NCI-H1436 (cell line): ENCODE results near the gene DDX3X.
"Not testable (repeated sequence)": the region's sequence is repeated elsewhere in the genome, so short reads cannot be mapped to it uniquely, and the experiment has no call there.

Experiments
- DNase-seq: peaks from one replicate; lab custom pipeline; 2025; lab: John Stamatoyannopoulos, UW

Gene DDX3X

DNA sequence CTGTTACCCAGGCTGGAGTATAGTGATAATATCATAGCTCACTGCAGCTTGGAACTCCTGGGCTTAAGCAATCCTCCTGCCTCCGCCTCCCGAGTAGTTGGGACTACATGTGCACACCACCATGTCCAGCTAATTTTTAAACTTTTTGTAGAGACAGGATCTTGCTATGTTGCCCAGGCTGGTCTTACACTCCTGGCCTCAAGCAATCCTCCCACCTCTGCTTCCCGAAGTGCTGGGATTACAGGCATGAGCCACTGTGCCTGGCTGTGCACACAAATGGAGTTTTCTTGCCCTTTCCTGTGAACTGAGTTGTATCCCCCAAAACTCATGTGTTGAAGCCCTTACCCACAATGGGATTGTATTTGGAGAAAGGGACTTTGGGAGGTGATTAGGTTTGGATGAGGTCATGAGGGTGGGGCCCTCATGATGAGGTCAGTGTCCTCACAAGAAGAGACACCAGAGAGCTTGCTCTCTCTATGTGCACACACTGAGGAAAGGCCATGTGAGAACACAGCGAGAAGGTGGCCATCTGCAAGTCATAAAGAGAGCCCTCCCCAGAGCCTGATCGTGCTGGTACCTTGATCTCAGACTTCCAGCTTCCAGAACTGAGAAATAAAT, 40.1 kb downstream of the DDX3X start:
- no peak for DNase-seq

DNA sequence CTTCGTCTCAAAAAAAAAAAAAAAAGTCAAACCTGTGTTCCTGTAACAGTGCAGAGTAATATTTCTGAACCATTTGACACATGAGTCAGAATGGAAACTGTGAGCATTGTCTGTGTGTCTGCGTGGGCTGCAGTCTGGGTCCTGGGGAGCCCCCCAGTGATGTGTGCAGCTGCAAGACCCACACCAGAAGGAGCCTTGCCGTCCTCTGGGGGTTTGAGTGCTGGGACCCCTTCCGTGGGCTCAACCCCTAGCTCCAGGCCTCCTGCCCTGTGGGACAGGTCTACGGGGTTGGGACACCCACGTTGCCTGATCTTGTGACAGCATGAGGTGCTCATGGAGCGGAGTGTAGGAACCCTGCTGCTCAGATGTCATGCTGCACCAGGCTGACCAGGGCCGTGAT, 43.7 kb downstream of the DDX3X start:
- no peak for DNase-seq

DNA sequence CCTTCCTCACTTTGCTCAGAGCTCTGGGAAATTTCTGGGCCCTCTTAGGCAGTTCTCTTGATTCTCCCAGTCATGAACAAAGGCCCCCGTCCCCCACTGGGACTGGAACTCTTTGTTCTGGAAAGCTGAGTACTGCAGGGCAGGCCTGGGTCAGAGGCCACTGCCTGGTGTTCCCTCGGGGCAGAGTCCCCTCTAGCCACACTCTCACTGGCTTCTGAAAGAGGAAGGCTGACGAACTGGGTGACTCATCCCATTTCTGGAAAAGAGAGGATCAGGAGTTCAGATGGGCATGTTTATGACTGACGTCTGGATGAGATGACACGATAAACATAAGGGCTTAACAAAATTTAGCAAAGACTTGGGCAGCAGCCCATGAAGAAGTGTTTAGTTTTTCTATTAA, 47.7 kb downstream of the DDX3X start:
- no peak for DNase-seq

DNA sequence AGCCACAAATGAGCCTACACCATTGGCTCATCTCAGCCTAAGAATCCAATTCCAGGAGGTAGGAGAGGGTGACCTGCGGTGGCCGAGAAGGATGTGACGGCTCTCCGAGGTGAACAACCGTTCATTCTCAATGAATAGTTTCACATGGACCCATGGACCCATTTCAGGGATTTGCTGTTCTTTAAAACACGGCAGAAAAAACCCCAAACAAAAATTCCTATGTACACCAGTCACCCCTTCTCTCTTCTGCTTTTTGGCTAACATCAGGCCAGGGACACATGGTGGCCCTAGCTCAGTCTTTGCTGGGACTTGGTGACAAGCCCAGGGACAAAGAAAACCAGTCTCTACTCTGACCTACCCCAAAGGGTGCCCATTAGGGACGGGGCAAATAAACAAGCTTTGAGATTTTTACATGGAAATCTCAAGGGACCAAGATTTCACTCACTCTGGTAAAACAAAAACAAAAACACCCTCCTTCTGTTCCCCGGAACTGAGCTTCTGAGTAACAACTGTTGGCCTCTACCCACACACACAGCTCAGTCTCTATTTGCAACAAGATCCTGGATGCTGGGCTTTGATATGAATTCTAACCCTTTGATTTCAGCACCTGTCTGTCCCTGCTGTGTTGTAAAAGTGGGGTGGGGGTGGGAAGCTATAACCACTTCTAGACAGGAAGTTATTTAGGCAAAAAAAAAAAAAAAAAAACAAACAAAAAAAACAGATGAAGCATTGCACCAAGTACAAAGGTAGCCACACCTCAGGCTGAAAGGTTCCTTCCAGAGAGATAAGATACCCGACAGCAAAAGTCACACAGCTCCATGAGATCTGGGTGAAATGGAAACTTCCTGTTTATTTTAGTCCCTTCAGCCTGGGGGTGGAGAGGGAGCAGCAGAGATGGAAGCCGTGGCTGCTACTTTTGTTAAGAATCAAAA, 49.0 kb downstream of the DDX3X start:
- no peak for DNase-seq

DNA sequence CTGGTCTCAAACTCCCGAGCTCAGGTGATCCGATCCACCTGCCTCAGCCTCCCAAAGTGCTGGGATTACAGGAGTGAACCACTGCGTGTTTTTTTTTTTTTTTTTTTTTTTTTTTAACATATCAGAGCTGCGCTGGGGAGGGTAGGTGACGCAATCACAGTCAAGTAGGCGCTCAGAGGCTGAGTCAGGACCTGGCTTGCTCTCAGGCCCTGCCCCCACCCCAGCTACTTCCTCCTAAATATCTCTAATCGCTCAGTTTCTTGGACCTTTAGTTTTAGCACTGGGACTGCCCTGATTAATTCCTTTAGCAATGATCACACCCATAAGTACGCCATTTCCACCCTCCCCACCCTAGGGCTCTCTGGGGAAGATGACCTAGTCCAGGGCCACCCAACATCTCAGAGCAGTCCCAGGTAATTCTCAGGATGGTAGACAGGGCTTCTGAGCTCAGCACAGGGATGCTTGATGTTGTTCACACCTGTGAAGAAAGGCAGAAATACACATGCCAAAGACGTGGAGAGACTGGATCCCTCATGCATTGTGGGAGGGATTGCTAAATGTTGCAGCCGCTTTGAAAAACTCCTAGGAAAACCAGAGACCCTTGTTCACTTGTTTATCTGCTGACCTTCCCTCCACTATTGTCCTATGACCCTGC, 50.2 kb downstream of the DDX3X start:
- DNase-seq = no peak

DNA sequence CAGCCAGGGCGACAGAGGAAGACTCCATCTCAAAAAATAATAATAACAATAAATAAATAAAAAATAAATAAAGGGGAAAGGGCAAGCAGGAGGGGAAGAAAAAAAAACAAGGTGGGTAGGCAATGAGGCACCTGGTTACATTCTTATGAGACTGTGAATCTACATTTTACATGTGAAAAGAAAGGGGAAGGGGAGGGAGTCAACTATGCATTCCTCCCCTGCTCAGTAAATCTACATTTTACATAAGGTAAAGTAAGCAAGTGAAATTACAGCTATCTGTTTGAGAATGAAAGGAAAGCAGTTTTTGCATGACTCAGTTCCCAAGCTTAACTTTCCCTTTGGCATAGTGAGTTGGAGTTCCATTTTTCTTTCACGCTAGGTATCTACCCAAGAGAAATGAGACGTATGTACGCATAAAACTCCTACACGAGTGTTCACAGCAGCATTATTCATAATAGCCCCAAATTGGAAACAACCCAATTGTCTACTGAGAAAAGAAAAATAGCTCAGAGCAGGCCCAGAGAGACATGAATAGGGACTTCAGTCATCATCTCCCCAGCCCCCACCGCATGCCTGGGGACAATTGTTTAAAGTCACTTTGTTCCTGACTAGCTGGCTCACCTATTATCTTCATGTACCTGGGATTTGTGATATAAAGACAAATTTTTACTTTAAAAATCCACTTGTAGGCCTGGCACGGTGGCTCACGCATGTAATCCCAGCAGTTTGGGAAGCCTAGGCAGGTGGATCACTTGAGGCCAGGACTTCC, 52.4 kb downstream of the DDX3X start:
- DNase-seq = no peak

DNA sequence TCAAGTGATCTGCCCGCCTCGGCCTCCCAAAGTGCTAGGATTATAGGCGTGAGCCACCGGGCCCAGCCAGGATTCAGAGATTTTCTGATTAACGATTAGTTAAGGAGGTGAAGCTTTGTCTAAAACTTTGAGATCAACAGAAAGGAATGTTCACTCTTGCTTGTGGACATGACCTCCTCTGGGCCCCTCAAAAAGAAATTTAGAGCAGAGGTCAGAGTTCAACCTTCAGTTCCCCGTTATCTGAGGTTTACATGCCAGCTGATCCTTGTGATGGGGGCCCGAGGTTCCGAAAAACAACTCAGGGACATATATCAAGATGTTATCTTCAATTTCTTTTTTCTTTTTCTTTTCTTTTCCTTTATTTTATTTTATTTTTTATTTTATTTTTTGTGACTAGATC, 54.6 kb downstream of the DDX3X start:
- no peak for DNase-seq

DNA sequence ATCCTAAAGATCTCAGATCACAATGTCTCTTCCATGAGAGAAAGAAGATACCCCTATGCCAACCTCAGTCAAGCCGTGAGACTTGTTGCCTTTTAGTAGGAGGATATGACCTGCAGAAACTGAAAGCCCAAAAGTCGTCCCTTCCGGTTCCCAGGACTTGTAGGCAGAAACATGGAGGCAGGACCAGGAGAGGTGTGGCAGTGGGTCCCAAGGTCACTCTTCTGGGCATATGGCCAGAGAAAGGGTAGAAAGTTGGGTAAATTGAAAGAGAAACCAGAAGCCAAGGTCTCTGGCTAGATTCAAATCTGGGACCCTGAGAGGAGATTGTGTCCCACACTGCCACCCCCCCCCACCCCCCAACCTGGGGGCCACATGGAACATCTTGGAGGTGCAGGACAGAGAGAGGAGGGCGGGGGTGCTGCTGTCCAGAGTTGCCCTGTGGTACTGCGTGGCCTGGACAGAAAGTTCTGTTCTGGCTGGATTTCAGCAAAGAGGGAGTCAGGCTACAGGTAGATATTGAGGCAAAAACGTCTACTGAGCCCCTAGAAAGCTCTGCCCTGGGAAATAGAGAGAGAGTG, 55.4 kb downstream of the DDX3X start:
- no peak for DNase-seq

DNA sequence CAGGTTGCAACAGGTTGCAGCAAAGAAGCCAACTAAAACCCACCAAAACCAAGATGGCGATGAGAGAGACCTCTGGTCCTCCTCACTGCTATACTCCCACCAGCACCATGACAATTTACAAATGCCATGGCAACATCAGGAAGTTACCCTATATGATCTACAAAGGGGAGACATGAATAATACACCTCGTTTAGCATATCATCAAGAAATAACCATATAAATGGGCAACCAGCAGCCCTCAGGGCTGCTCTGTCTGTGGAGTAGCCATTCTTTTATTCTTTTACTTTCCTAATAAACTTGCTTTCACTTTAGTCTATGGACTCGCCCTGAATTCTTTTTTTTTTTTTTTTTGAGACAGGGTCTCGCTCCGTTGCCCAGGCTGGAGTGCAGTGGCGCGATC, 56.6 kb downstream of the DDX3X start:
- DNase-seq = not testable (repeated sequence)

DNA sequence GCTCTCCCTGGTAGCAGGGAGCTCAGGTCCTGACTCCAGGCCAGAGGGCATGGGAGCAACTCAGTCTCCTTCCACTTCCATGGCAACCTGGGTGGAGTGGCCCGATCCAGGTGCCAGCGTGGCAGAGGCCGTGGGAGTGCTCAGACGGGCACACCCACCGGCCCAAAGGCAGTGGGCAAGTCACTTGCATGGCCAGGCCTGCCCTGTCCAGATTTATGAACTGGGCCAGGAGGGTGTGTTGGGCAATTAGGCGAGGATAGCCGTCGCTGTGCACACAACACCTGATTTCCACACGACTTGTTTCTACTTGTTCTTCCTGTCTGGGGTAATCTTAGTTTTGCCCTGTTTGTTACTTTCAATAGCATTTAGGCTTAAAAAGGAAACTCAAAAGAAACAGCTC, 57.6 kb downstream of the DDX3X start:
- no peak for DNase-seq

DNA sequence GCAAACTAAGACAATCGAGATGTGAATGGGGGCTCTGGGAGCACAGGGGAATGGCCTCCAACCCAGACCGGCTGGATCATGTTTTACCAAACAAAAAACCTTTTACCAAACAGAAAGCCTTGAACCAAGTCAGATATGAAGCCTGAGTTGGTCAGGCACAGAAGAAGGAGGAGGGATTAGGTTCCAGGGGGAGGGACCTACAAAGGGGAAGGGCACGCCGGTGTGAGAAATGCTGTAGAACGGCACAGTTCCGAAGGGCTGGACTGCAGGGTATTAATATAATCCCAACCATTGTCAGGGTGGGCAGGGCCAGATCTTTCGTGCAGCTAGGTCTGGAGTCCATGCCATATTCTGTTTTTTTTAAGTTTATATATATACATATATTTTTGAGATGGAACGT, 60.3 kb downstream of the DDX3X start:
- DNase-seq = no peak

DNA sequence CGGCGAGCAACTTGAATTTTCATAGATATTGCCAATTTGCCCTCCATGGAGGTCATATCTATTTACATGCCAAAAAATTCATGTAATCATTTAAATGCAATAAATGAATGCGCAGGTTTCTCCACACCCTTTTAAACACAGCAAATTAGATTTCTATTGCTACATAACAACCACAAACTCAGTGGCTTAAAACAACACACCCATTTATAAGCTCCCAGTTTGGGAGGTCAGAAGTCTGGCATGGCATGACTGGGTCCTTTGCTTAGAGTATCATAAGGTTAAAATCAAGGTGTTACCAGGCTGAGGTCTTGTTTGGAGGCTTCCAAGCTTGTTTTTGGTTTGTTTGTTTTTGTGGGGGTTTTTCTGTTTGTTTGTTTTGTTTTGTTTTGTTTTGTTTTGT, 63.3 kb downstream of the DDX3X start:
- no peak for DNase-seq

DNA sequence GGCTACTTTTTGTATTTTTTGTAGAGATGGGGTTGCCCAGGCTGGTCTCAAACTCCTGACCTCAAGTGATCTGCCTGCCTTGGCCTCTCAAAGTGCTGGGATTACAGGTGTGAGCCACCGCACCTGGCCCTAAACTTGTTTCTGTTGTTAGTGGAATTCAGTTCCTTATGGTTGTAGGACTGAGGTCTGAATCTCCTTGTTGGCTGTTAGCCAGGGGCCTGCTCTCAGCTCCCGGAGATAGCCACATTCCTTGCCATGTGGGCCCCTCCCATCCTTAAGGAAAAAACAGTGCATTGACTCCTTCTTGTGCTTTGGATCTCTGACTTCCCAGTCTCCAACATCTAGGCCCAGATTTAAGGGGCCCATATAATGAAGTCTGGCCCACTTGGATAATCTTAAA, 63.8 kb downstream of the DDX3X start:
- no peak for DNase-seq

DNA sequence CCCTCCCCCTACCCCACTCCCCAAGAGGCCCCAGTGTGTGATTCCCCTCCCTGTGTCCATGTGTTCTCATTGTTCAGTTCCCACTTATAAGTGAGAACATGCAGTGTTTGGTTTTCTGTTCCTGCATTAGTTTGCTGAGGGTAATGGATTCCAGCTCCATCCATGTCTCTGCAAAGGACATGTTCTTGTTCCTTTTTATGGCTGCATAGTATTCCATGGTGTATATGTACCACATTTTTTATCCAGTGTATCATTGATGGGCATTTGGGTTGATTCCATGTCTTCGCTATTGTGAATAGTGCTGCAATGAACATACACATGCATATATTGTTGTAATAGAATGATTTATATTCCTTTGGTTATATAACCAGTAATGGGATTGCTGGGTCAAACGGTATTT, 68.6 kb downstream of the DDX3X start:
- not testable (repeated sequence) for DNase-seq

DNA sequence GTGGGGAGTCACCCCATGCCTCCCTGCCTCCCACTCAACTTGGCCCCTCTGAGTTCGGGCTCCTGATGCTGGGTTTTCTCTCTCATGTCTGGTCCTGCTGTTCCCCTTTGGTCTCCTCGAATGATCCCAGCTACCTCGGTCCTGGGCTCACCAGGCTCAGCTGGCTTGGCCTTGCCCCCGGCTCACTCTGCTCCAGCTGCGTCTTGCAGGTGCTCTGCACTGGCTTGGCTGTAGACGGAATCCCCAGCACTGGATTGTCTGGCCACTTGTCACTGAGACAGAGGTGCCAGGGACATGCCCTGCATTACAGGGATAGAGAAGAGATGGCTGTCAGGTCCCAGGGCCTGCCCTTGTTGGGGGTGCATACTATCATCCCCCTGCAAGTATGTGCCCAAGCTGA, 71.6 kb downstream of the DDX3X start:
- no peak for DNase-seq

DNA sequence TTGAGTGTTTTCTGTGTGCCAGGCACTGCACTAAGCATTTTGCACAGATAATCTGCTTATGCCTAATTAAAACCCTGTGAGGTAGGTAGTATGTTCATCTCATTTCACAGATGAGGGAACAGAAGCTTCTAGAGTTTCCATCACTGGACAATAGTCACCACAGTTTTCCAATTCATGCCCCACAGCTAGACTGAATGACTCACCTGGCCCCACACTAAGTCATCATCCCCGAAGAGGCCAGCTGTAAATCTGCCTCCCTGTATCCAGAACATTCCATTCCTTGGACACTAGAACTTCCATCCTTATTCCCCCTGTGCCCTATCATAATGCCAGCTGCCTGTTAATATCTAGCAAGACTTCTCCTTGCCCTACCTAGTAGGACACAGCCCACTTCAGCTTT, 72.2 kb downstream of the DDX3X start:
- DNase-seq = no peak

DNA sequence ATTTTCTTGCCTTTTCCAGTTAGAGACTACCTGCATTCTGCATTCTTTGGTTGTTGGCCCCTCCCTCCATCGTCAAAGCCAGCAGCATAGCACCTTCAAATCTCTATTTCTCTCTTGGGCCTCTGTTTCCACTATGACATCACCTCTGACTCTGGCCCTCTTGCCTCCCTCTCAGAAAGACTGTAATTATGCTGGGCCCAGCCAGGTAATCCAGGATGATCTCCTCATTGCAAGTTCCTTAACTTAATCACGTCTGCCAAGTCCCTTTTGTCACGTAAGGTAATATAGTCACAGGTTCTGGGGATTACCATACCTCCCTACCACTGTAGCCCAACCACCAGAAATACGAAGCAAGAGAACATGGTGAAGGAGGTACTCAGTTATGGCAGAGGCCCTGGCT, 73.9 kb downstream of the DDX3X start:
- no peak for DNase-seq

DNA sequence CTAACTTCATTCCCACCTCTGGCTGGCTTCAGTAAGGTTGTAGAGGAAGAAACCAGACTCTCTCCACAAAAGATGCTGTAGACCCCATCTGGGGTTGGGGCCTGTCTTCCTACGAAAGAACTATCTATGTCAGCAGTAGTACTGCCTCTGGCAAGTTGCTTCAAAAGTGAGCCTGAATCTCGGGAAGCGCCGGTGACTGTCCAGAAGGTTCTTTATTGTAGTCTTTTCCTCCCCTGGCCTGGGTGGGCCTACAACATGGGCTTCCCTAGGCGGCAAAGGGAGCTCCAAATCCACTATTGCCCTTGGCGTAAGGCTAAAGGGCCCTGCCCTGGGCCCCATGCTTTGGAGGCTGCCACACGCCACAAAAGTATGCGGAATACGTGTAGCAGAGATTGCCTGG, 74.6 kb downstream of the DDX3X start:
- DNase-seq = no peak

DNA sequence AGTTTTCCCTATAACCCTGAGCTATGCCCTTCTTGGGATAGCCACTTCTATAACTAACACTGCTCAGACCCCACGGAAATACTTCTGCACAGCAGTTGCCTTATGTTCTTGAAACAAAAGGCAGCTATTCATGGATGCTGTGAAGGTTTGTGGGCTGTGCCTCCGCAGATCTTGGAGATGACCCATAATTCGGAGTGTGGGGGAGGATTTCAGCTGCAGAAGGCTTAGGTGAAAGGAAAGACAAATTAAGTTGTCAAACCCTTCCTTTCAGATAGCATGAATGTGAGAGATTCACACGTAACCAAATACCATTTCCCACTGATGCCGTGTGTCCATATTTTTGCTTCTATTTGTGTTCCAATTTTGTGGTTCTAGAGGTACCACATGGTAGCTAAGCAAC, 75.0 kb downstream of the DDX3X start:
- DNase-seq = no peak

DNA sequence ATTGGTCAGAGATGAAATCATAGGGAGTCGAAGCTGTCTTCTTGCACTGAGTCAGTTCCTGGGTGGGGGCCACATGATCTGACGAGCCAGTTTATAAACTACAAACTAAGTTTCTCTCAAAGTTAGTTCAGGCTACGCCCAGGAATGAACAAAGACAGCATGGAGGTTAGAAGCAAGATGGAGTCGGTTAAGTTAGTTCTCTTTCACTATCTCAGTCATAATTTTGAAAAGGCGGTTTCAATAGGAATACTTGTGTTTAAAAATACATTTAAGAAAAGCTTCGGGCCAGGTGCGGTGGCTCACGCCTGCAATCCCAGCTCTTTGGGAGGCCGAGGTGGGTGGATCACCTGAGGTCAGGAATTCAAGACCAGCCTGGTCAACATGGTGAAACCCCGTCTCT, 77.3 kb downstream of the DDX3X start:
- not testable (repeated sequence) for DNase-seq

DNA sequence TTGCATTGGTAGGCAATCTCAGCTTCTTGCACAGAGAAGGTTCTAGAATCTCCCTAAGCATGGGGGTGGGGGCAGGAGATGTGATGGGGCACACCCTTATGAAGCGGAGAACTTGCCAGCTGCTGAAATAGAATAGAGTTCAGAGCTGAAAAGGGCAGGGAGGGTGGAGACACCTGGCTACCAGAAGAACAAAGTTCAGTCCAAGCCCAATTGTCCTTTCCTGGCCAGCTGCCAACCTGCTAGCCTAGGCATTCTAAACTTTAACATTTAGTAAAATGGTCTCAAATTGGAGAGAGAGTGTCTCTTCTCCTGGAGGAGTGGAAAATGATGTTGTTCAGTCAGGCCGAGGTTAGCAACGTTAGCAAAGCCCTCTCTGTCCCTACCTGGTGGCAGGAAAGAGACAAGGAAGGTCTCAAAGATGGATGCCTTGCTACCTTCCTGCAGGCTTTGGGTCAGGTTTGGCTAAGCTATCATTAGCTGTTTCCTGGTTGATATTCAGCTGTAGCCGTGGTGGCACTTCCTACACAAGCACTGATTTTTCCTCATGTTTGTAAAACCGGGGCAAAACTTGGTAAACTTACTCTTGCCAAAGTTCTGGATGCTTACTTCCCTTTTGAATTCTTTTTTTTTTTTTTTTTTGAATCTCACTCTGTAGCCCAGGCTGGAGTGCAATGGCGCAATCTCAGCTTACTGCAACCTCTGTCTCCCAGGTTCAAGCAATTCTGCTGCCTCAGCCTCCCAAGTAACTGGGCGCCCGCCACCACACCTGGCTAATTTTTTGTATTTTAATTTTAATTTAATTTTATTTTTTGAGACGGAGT, 78.5 kb downstream of the DDX3X start:
- DNase-seq = no peak
